ENCODE results near the gene NAV2. TPM values are rescaled to one million over a fixed set of nuclear protein-coding genes. Genes with fewer than 3 reads are reported as not detected.

Gene NAV2
- total RNA-seq, 1 experiment from 2014 or later = 63.5 TPM

DNA sequence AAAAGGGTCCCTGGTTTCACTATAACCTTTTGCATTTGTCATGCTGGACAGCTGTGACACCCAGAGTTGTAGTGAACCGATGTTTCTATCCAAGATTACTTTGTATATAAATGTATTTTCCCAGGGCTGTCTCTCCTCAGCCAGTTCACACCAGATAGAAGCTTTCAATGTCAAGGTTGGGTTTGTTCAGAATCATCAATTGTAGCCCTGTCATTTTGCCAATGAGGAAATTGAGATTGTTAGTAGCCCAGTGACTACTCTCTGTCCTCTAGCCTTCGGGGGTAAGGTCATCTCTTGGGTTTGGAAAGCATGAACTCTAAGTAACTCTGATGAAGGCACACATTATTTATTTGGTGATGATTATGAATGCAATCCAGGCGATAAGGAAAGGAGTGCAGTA, 282.0 kb downstream of the NAV2 start:
- ChIA-PET CTCF (interaction anchor here (1.0 to 1.4 kb wide), 2 partner anchors 18 to 42 kb away, joined by 4 to 5 read pairs; no protein-coding TSS in a partner anchor), POLR2A (no interaction called here)
- DNase-seq = no peak
- H3K27ac Mint-ChIP-seq (ENCODE audit: unreplicated experiment) = peak overlapping the region; percentile 80
- BruUV-seq (replicated peaks) = no TSS peak
- H3K27me3 ChIP-seq (replicated peaks; ENCODE audit: control insufficient read depth, insufficient read depth, low read length) = no peaks in the 10 kb centered on the region
- H3K4me1 ChIP-seq = peaks cover 26% of the 10 kb centered on the region
- no peak overlapping the region for H3K4me3 ChIP-seq (ENCODE audit: low read depth, low read length)
- H3K9me3 ChIP-seq = no peaks in the 10 kb centered on the region
- intact Hi-C loops (cut with micrococcal nuclease; ENCODE audit: unreplicated experiment) = no loop called here
- H3K4me3 Mint-ChIP-seq (ENCODE audit: unreplicated experiment) = no peak overlapping the region
- H3K4me1 Mint-ChIP-seq (ENCODE audit: low read depth, unreplicated experiment) = peaks cover 26% of the 10 kb centered on the region
- TF ChIP-seq, protein P1, sequence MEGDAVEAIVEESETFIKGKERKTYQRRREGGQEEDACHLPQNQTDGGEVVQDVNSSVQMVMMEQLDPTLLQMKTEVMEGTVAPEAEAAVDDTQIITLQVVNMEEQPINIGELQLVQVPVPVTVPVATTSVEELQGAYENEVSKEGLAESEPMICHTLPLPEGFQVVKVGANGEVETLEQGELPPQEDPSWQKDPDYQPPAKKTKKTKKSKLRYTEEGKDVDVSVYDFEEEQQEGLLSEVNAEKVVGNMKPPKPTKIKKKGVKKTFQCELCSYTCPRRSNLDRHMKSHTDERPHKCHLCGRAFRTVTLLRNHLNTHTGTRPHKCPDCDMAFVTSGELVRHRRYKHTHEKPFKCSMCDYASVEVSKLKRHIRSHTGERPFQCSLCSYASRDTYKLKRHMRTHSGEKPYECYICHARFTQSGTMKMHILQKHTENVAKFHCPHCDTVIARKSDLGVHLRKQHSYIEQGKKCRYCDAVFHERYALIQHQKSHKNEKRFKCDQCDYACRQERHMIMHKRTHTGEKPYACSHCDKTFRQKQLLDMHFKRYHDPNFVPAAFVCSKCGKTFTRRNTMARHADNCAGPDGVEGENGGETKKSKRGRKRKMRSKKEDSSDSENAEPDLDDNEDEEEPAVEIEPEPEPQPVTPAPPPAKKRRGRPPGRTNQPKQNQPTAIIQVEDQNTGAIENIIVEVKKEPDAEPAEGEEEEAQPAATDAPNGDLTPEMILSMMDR (IDR thresholded peaks at IDR 0.05; ENCODE audit: insufficient read depth in 1 of 2, low read depth in 1 of 2, low read length in 1 of 2, severe bottlenecking in 1 of 2, unreplicated experiment in 1 of 2) = no peak
- H3K36me3 ChIP-seq (ENCODE audit: control insufficient read depth, insufficient read depth, low read length) = no peaks in the 10 kb centered on the region
- no peaks in the 10 kb centered on the region for H3K27me3 Mint-ChIP-seq (ENCODE audit: insufficient read depth, unreplicated experiment)
- peaks cover 7% of the 10 kb centered on the region for H3K36me3 Mint-ChIP-seq (ENCODE audit: insufficient read depth, unreplicated experiment)
- H3K9me3 Mint-ChIP-seq (ENCODE audit: unreplicated experiment) = no peaks in the 10 kb centered on the region

DNA sequence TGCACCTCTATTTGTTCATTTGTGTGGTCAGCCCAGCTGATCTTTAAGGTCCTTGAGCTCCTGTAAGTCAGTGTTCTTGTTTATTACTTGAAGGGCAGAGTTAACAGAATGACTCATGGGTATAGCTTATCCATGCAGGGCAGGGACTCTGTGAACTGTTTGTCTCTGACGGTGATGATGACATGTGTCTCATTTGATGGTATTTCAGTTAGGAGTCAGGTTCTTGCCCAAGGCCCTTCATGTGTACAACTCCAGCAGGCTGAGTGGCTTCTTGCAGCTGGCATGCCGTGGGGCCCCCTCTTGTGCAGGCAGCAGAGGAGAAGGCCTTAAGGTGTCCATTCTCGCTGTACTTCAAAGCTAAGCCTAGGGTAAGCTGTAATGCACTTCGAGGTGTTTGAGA, 282.5 kb downstream of the NAV2 start:
- H3K4me1 ChIP-seq = peaks cover 26% of the 10 kb centered on the region
- TF ChIP-seq, protein P1 (IDR thresholded peaks at IDR 0.05; ENCODE audit: insufficient read depth in 1 of 2, low read depth in 1 of 2, low read length in 1 of 2, severe bottlenecking in 1 of 2, unreplicated experiment in 1 of 2) = no peak
- Mint-ChIP-seq H3K4me1 (ENCODE audit: low read depth, unreplicated experiment) (peaks cover 30% of the 10 kb centered on the region), H3K27me3 (ENCODE audit: insufficient read depth, unreplicated experiment) (no peaks in the 10 kb centered on the region), H3K36me3 (ENCODE audit: insufficient read depth, unreplicated experiment) (peaks cover 7% of the 10 kb centered on the region), H3K4me3 (ENCODE audit: unreplicated experiment) (peak overlapping the region; percentile 39), H3K27ac (ENCODE audit: unreplicated experiment) (peak overlapping the region; percentile 80), H3K9me3 (ENCODE audit: unreplicated experiment) (no peaks in the 10 kb centered on the region)
- ChIA-PET CTCF (interaction anchor here (1.0 to 1.4 kb wide), 2 partner anchors 18 to 43 kb away, joined by 4 to 5 read pairs; no protein-coding TSS in a partner anchor), POLR2A (no interaction called here)
- H3K9me3 ChIP-seq = no peaks in the 10 kb centered on the region
- H3K4me3 ChIP-seq (ENCODE audit: low read depth, low read length) = no peak overlapping the region
- peak; percentile 73 to 77 for DNase-seq
- no peaks in the 10 kb centered on the region for H3K36me3 ChIP-seq (ENCODE audit: control insufficient read depth, insufficient read depth, low read length)
- intact Hi-C loops (cut with micrococcal nuclease; ENCODE audit: unreplicated experiment) = no loop called here
- no TSS peak for BruUV-seq (replicated peaks)
- no peaks in the 10 kb centered on the region for H3K27me3 ChIP-seq (replicated peaks; ENCODE audit: control insufficient read depth, insufficient read depth, low read length)

DNA sequence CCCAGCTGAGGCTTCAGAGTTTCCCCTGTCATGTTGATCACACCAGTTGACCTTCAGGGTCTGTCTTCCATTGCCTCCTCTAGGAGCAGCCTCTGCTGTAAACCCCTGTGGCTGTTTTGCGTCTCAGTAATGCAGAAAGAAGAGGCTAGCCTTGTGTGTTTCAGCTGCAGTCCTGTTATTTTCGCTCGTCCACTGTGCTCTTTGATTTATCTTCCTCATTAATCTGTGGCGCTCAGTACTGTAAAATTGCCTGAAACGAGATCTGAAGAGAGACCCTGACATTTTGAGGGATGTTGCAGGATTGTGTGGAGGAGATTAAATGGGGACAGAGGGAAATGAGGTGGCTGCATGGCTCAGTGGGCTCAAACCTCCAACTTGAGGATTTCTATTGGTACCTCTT, 283.9 kb downstream of the NAV2 start:
- Histone ChIP-seq H3K4me1 (peaks cover 31% of the 10 kb centered on the region), H3K27me3 (replicated peaks; ENCODE audit: control insufficient read depth, insufficient read depth, low read length) (no peaks in the 10 kb centered on the region), H3K9me3 (no peaks in the 10 kb centered on the region), H3K4me3 (ENCODE audit: low read depth, low read length) (no peak overlapping the region), H3K36me3 (ENCODE audit: control insufficient read depth, insufficient read depth, low read length) (no peaks in the 10 kb centered on the region)
- intact Hi-C loops (cut with micrococcal nuclease; ENCODE audit: unreplicated experiment) = no loop called here
- BruUV-seq (replicated peaks) = no TSS peak
- H3K27ac Mint-ChIP-seq (ENCODE audit: unreplicated experiment) = no peak overlapping the region
- peaks cover 7% of the 10 kb centered on the region for H3K36me3 Mint-ChIP-seq (ENCODE audit: insufficient read depth, unreplicated experiment)
- TF ChIP-seq, protein P1 (IDR thresholded peaks at IDR 0.05; ENCODE audit: insufficient read depth in 1 of 2, low read depth in 1 of 2, low read length in 1 of 2, severe bottlenecking in 1 of 2, unreplicated experiment in 1 of 2) = no peak
- ChIA-PET CTCF (no interaction called here), POLR2A (no interaction called here)
- peaks cover 36% of the 10 kb centered on the region for H3K4me1 Mint-ChIP-seq (ENCODE audit: low read depth, unreplicated experiment)
- H3K27me3 Mint-ChIP-seq (ENCODE audit: insufficient read depth, unreplicated experiment) = no peaks in the 10 kb centered on the region
- H3K4me3 Mint-ChIP-seq (ENCODE audit: unreplicated experiment) = no peak overlapping the region
- H3K9me3 Mint-ChIP-seq (ENCODE audit: unreplicated experiment) = no peaks in the 10 kb centered on the region
- DNase-seq = no peak
